ENCODE results near the gene PPP1R3E. TPM values are rescaled to one million over a fixed set of nuclear protein-coding genes. Genes with fewer than 3 reads are reported as not detected.
A peak's percentile ranks its signal among the peaks of the same experiment; 100 is the strongest.
"Not testable (repeated sequence)": the region's sequence is repeated elsewhere in the genome, so short reads cannot be mapped to it uniquely, and the experiment has no call there.

PPP1R3E gene
- total RNA-seq, 1 donor from 2014 or later: 10.8 TPM

DNA sequence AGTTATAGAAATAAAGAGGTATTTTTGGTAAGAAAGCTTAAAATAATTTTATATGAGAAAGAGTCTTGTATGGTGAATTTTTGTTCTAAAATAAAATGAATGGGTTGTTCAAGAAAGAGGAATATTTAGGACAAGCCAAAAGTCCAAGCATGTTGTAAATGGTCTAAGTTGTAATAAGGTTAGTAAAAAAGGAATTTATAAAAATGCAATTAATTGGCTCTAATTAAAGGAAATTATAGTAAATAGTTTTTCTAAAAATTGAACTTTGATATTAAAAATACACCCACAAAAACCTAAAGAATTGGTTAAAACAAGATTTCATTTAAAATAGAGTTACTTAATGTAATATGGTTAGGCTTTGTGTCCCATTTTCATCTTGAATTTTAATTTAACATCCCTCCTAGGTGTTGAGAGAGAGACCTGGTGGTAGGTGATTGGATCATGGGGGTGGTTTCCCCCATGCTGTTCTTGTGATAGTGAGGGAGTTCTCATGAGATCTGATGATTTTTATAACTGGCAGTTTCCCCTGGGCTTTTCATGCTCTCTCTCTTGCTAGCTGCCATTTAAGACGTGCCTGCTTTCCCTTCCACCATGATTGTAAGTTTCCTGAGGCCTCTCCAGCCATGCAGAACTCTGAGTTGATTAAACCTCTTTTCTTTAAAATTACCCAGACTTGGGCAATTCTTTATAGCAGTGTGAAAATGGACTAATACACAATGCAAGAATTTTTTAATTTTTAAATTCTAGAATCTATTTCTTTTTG, 37.0 kb upstream of the PPP1R3E start:
- no peak for DNase-seq
- peaks cover 5% of the 10 kb centered on the region for H3K36me3 Mint-ChIP-seq (ENCODE audit: unreplicated experiment)
- TF ChIP-seq, protein P1, sequence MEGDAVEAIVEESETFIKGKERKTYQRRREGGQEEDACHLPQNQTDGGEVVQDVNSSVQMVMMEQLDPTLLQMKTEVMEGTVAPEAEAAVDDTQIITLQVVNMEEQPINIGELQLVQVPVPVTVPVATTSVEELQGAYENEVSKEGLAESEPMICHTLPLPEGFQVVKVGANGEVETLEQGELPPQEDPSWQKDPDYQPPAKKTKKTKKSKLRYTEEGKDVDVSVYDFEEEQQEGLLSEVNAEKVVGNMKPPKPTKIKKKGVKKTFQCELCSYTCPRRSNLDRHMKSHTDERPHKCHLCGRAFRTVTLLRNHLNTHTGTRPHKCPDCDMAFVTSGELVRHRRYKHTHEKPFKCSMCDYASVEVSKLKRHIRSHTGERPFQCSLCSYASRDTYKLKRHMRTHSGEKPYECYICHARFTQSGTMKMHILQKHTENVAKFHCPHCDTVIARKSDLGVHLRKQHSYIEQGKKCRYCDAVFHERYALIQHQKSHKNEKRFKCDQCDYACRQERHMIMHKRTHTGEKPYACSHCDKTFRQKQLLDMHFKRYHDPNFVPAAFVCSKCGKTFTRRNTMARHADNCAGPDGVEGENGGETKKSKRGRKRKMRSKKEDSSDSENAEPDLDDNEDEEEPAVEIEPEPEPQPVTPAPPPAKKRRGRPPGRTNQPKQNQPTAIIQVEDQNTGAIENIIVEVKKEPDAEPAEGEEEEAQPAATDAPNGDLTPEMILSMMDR (IDR thresholded peaks at IDR 0.05; ENCODE audit: partially characterized antibody, unreplicated experiment): no peak
- H3K4me1 Mint-ChIP-seq (ENCODE audit: low read depth, unreplicated experiment): no peaks in the 10 kb centered on the region
- H3K27ac Mint-ChIP-seq (ENCODE audit: unreplicated experiment): no peak overlapping the region
- no peak overlapping the region for H3K4me3 Mint-ChIP-seq (ENCODE audit: unreplicated experiment)
- no peaks in the 10 kb centered on the region for H3K27me3 Mint-ChIP-seq (ENCODE audit: unreplicated experiment)
- peaks cover 5% of the 10 kb centered on the region for H3K9me3 Mint-ChIP-seq (ENCODE audit: unreplicated experiment)

DNA sequence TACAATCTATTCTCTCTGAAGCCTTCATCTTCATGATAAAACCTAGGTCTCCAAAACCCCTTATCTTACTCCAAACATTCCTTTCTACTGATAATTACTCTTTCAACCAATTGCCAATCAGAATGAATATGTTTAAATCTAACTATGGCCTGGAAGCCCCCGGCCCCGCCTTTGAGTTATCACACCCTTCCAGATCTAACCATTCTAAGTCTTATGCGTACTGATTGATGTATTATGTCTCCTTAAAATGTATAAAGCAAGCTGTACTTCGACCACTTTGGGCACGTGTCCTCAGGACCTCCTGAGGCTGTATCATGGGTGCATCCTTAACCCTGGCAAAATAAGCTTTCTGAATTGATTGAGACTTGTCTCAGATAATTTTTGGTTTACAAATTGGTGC, 33.0 kb upstream of the PPP1R3E start:
- no peak overlapping the region for H3K27ac Mint-ChIP-seq (ENCODE audit: unreplicated experiment)
- no peaks in the 10 kb centered on the region for H3K27me3 Mint-ChIP-seq (ENCODE audit: unreplicated experiment)
- DNase-seq: no peak
- no peak overlapping the region for H3K4me3 Mint-ChIP-seq (ENCODE audit: unreplicated experiment)
- TF ChIP-seq, protein P1 (IDR thresholded peaks at IDR 0.05; ENCODE audit: partially characterized antibody, unreplicated experiment): no peak
- peaks cover 5% of the 10 kb centered on the region for H3K36me3 Mint-ChIP-seq (ENCODE audit: unreplicated experiment)
- no peaks in the 10 kb centered on the region for H3K4me1 Mint-ChIP-seq (ENCODE audit: low read depth, unreplicated experiment)
- peaks cover 5% of the 10 kb centered on the region for H3K9me3 Mint-ChIP-seq (ENCODE audit: unreplicated experiment)

DNA sequence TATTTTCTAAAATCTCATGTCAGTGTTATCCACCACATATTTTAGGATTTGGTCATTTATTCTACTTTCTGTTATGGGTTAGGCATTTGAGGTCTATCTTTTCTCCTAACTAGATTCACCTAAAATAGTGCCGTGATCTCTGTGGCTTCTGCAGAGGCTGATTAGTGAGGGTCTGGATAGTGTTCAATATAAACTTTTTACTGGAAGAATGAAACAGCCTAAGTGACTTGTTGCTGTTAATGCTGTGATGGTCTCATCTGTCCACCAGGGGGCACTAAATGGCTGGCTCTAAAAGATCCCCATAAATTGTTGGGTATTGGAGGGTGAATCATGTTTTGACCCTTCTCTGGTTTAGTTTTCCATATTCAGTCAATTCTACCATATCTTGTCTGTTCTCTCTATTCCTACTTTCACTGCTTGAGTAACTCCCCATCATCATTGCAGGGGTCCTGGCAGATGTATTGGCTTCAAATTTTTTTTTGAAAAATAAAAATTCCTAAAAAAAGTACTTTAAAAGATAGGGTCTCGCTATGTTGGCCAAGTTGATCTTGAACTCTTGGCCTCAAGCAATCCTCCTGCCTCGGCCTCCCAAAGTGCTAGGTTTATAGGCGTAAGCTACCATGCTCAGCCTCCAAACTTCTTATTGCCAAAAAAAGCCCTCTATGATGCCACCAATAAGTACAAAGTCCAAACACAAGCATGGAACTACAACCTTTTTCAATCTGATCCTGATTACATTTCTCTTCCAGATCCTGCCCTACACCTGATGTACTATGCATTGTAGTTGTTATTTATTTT, 25.5 kb upstream of the PPP1R3E start:
- TF ChIP-seq, protein P1 (IDR thresholded peaks at IDR 0.05; ENCODE audit: partially characterized antibody, unreplicated experiment): peak; percentile 94
- DNase-seq: peak; percentile 66
- no peaks in the 10 kb centered on the region for H3K36me3 Mint-ChIP-seq (ENCODE audit: unreplicated experiment)
- H3K27ac Mint-ChIP-seq (ENCODE audit: unreplicated experiment): no peak overlapping the region
- peaks cover 4% of the 10 kb centered on the region for H3K9me3 Mint-ChIP-seq (ENCODE audit: unreplicated experiment)
- peaks cover 2% of the 10 kb centered on the region for H3K27me3 Mint-ChIP-seq (ENCODE audit: unreplicated experiment)
- H3K4me3 Mint-ChIP-seq (ENCODE audit: unreplicated experiment): no peak overlapping the region
- H3K4me1 Mint-ChIP-seq (ENCODE audit: low read depth, unreplicated experiment): peaks cover 4% of the 10 kb centered on the region

DNA sequence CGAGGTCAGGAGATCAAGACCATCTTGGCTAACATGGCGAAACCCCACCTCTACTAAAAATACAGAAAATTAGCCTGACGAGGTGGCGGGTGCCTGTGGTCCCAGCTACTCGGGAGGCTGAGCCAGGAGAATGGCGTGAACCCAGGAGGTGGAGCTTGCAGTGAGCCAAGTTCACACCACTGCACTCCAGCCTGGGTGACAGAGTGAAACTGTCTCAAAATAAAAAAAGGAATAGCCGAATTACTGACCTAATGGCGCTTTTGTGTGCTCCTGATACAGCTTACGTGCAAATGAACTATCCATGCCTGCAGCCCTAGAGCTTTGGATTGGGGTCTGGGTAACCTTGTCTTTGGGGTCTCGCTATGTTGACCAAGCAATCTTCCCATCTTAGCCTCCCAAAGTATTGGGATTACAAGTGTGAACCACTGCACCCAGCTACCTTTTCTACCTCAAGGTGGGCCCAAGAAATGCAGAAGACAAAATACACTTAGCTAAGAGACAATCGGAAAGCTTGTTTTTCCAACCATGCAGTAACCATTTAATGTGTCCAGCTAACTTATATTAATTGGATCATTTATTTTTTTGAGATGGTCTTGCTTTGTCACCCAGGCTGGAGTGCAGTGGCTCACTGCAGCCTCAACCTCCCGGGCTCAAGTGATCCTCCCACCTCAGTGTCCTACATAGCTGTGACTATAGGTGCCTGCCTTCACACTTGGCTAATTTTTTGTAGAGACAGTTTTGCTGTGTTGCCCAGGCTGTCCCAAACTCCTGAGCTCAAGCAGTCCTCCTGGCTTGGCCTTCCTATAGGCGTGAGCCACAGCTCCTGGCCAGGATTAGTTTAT, 24.1 kb upstream of the PPP1R3E start:
- Mint-ChIP-seq H3K9me3 (ENCODE audit: unreplicated experiment) (peaks cover 10% of the 10 kb centered on the region), H3K27ac (ENCODE audit: unreplicated experiment) (no peak overlapping the region), H3K4me1 (ENCODE audit: low read depth, unreplicated experiment) (peaks cover 9% of the 10 kb centered on the region), H3K36me3 (ENCODE audit: unreplicated experiment) (no peaks in the 10 kb centered on the region), H3K4me3 (ENCODE audit: unreplicated experiment) (peak overlapping the region; percentile 49), H3K27me3 (ENCODE audit: unreplicated experiment) (peaks cover 6% of the 10 kb centered on the region)
- TF ChIP-seq, protein P1 (IDR thresholded peaks at IDR 0.05; ENCODE audit: partially characterized antibody, unreplicated experiment): no peak
- DNase-seq: no peak

DNA sequence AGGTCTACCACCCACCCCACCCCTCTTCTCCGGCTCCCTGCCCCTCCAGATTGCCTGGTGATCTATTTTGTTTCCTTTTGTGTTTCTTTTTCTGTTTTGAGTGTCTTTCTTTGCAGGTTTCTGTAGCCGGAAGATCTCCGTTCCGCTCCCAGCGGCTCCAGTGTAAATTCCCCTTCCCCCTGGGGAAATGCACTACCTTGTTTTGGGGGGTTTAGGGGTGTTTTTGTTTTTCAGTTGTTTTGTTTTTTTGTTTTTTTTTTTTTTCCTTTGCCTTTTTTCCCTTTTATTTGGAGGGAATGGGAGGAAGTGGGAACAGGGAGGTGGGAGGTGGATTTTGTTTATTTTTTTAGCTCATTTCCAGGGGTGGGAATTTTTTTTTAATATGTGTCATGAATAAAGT, 23.1 kb upstream of the PPP1R3E start:
- H3K4me1 Mint-ChIP-seq (ENCODE audit: low read depth, unreplicated experiment); H3K27ac Mint-ChIP-seq (ENCODE audit: unreplicated experiment); H3K27me3 Mint-ChIP-seq (ENCODE audit: unreplicated experiment); DNase-seq; H3K36me3 Mint-ChIP-seq (ENCODE audit: unreplicated experiment): not testable (repeated sequence)
- Mint-ChIP-seq H3K4me3 (ENCODE audit: unreplicated experiment) (peak overlapping the region; percentile 14), H3K9me3 (ENCODE audit: unreplicated experiment) (peaks cover 14% of the 10 kb centered on the region)
